Stimulated activated memory B cell treated with anti-CD40 and anti-IgM and Interleukin-4, amounts not matched to agents 10 μg/mL and 1 μg/mL and 100 μg/mL, for 72 hours (primary cell): ENCODE measurements around the gene ADAM29.
A peak's percentile ranks its signal among the peaks of the same experiment; 100 is the strongest.
"Not testable (repeated sequence)": the region's sequence is repeated elsewhere in the genome, so short reads cannot be mapped to it uniquely, and the experiment has no call there.

Experiments used
- ATAC-seq: fragments of 150-1000 bp; cut with Tn5 transposase; 2 replicates; pipeline ENCODE4 v1.10.0; 2021
- H3K27ac Mint-ChIP-seq: one replicate; pipeline ENCODE4 v1.8.0; 2022; ENCODE audit warnings: mild to moderate bottlenecking, mixed read lengths
- H3K27me3 Mint-ChIP-seq: one replicate; pipeline ENCODE4 v1.8.0; 2022; ENCODE audit warnings: mixed read lengths
- H3K36me3 Mint-ChIP-seq: one replicate; pipeline ENCODE4 v1.8.0; 2022; ENCODE audit warnings: mixed read lengths
- H3K4me1 Mint-ChIP-seq: one replicate; pipeline ENCODE4 v1.8.0; 2022; ENCODE audit warnings: mixed read lengths
- H3K4me3 Mint-ChIP-seq: one replicate; pipeline ENCODE4 v1.8.0; 2022; ENCODE audit warnings: mild to moderate bottlenecking, moderate library complexity, mixed read lengths
- H3K9me3 Mint-ChIP-seq: one replicate; pipeline ENCODE4 v1.8.0; 2022; ENCODE audit warnings: mixed read lengths

The ADAM29 gene

GRCh38 chr4:174928575-174929253, 10.6 kb downstream of the ADAM29 start:
- Mint-ChIP-seq H3K4me3 (peak overlapping the region; percentile 34), H3K27me3 (no peaks in the 10 kb centered on the region), H3K9me3 (peaks cover 2% of the 10 kb centered on the region), H3K4me1 (peaks cover 48% of the 10 kb centered on the region), H3K27ac (peak overlapping the region; percentile 85), H3K36me3 (no peaks in the 10 kb centered on the region)
- peak; percentile 65 for ATAC-seq

- H3K4me3 Mint-ChIP-seq = peak overlapping the region; percentile 59
- H3K4me1 Mint-ChIP-seq = peaks cover 49% of the 10 kb centered on the region
- peaks cover 2% of the 10 kb centered on the region for H3K9me3 Mint-ChIP-seq
- H3K27me3 Mint-ChIP-seq = no peaks in the 10 kb centered on the region
- ATAC-seq = no peak
- no peaks in the 10 kb centered on the region for H3K36me3 Mint-ChIP-seq
- H3K27ac Mint-ChIP-seq = peak overlapping the region; percentile 85
Measured at GRCh38 chr4:174929346-174929745, 11.2 kb downstream of the ADAM29 start.

GRCh38 chr4:174930895-174931294, 12.7 kb downstream of the ADAM29 start:
- no peak for ATAC-seq
- peaks cover 2% of the 10 kb centered on the region for H3K9me3 Mint-ChIP-seq
- H3K27ac Mint-ChIP-seq = peak overlapping the region; percentile 85
- no peaks in the 10 kb centered on the region for H3K36me3 Mint-ChIP-seq
- peak overlapping the region; percentile 12 for H3K4me3 Mint-ChIP-seq
- peaks cover 49% of the 10 kb centered on the region for H3K4me1 Mint-ChIP-seq
- no peaks in the 10 kb centered on the region for H3K27me3 Mint-ChIP-seq

- ATAC-seq = no peak
- Mint-ChIP-seq H3K9me3 (peaks cover 2% of the 10 kb centered on the region), H3K4me1 (peaks cover 43% of the 10 kb centered on the region), H3K27ac (peak overlapping the region; percentile 85), H3K36me3 (no peaks in the 10 kb centered on the region), H3K4me3 (no peak overlapping the region), H3K27me3 (no peaks in the 10 kb centered on the region)
Measured at GRCh38 chr4:174933083-174933482, 14.9 kb downstream of the ADAM29 start.

- Mint-ChIP-seq H3K36me3 (no peaks in the 10 kb centered on the region), H3K4me3 (no peak overlapping the region), H3K27me3 (no peaks in the 10 kb centered on the region), H3K27ac (no peak overlapping the region), H3K4me1 (peaks cover 30% of the 10 kb centered on the region), H3K9me3 (peaks cover 2% of the 10 kb centered on the region)
- ATAC-seq = no peak
Measured at GRCh38 chr4:174934360-174934759, 16.2 kb downstream of the ADAM29 start.

GRCh38 chr4:174935607-174936006, 17.4 kb downstream of the ADAM29 start:
- Mint-ChIP-seq H3K4me1 (peaks cover 22% of the 10 kb centered on the region), H3K27ac (no peak overlapping the region), H3K9me3 (no peaks in the 10 kb centered on the region), H3K4me3 (no peak overlapping the region), H3K36me3 (no peaks in the 10 kb centered on the region), H3K27me3 (no peaks in the 10 kb centered on the region)
- no peak for ATAC-seq

- peaks cover 13% of the 10 kb centered on the region for H3K9me3 Mint-ChIP-seq
- peaks cover 4% of the 10 kb centered on the region for H3K36me3 Mint-ChIP-seq
- no peak for ATAC-seq
- no peaks in the 10 kb centered on the region for H3K4me1 Mint-ChIP-seq
- no peak overlapping the region for H3K4me3 Mint-ChIP-seq
- H3K27me3 Mint-ChIP-seq = no peaks in the 10 kb centered on the region
- no peak overlapping the region for H3K27ac Mint-ChIP-seq
Measured at GRCh38 chr4:174940002-174940401, 21.8 kb downstream of the ADAM29 start.

GRCh38 chr4:174946246-174946645, 28.1 kb downstream of the ADAM29 start:
- Mint-ChIP-seq H3K27ac (no peak overlapping the region), H3K9me3 (peaks cover 15% of the 10 kb centered on the region)
- no peak for ATAC-seq

GRCh38 chr4:174948826-174949225, 30.7 kb downstream of the ADAM29 start:
- no peak overlapping the region for H3K27ac Mint-ChIP-seq
- H3K36me3 Mint-ChIP-seq = no peaks in the 10 kb centered on the region
- H3K4me3 Mint-ChIP-seq = no peak overlapping the region
- no peaks in the 10 kb centered on the region for H3K27me3 Mint-ChIP-seq
- ATAC-seq = no peak
- H3K4me1 Mint-ChIP-seq = peaks cover 12% of the 10 kb centered on the region
- peaks cover 7% of the 10 kb centered on the region for H3K9me3 Mint-ChIP-seq

More at GRCh38 chr4:174946246-174946645, 28.1 kb downstream of the ADAM29 start:
- no peak overlapping the region for H3K4me3 Mint-ChIP-seq
- peaks cover 4% of the 10 kb centered on the region for H3K36me3 Mint-ChIP-seq
- no peaks in the 10 kb centered on the region for H3K27me3 Mint-ChIP-seq
- peaks cover 12% of the 10 kb centered on the region for H3K4me1 Mint-ChIP-seq

- no peak overlapping the region for H3K27ac Mint-ChIP-seq
- H3K27me3 Mint-ChIP-seq = no peaks in the 10 kb centered on the region
- no peaks in the 10 kb centered on the region for H3K36me3 Mint-ChIP-seq
- no peak for ATAC-seq
- no peak overlapping the region for H3K4me3 Mint-ChIP-seq
- H3K4me1 Mint-ChIP-seq = no peaks in the 10 kb centered on the region
- H3K9me3 Mint-ChIP-seq = peaks cover 3% of the 10 kb centered on the region
Measured at GRCh38 chr4:174972911-174973310, 54.8 kb downstream of the ADAM29 start.

GRCh38 chr4:174973336-174973735, 55.2 kb downstream of the ADAM29 start:
- Mint-ChIP-seq H3K4me3 (no peak overlapping the region), H3K36me3 (no peaks in the 10 kb centered on the region), H3K9me3 (peaks cover 3% of the 10 kb centered on the region), H3K4me1 (no peaks in the 10 kb centered on the region), H3K27ac (no peak overlapping the region), H3K27me3 (no peaks in the 10 kb centered on the region)
- ATAC-seq = no peak

- no peaks in the 10 kb centered on the region for H3K27me3 Mint-ChIP-seq
- H3K4me3 Mint-ChIP-seq = no peak overlapping the region
- no peak overlapping the region for H3K27ac Mint-ChIP-seq
- H3K4me1 Mint-ChIP-seq = no peaks in the 10 kb centered on the region
- ATAC-seq = no peak
- no peaks in the 10 kb centered on the region for H3K36me3 Mint-ChIP-seq
- H3K9me3 Mint-ChIP-seq = peaks cover 6% of the 10 kb centered on the region
Measured at GRCh38 chr4:174983128-174983750, 65.1 kb downstream of the ADAM29 start.

- ATAC-seq, H3K27me3 Mint-ChIP-seq, H3K4me1 Mint-ChIP-seq, H3K36me3 Mint-ChIP-seq, H3K9me3 Mint-ChIP-seq, H3K27ac Mint-ChIP-seq, H3K4me3 Mint-ChIP-seq: not testable (repeated sequence)
Measured at GRCh38 chr4:174983870-174984269, 65.7 kb downstream of the ADAM29 start.

GRCh38 chr4:174989791-174990190, 71.6 kb downstream of the ADAM29 start:
- ATAC-seq = no peak
- Mint-ChIP-seq H3K4me3 (no peak overlapping the region), H3K4me1 (peaks cover 5% of the 10 kb centered on the region), H3K27ac (no peak overlapping the region), H3K27me3 (no peaks in the 10 kb centered on the region), H3K9me3 (peaks cover 6% of the 10 kb centered on the region), H3K36me3 (no peaks in the 10 kb centered on the region)

- Mint-ChIP-seq H3K4me3 (no peak overlapping the region), H3K9me3 (peaks cover 2% of the 10 kb centered on the region), H3K27ac (no peak overlapping the region), H3K36me3 (no peaks in the 10 kb centered on the region), H3K27me3 (no peaks in the 10 kb centered on the region), H3K4me1 (peaks cover 7% of the 10 kb centered on the region)
- no peak for ATAC-seq
Measured at GRCh38 chr4:174993916-174994315, 75.8 kb downstream of the ADAM29 start.

GRCh38 chr4:174996079-174996478, 77.9 kb downstream of the ADAM29 start:
- no peak overlapping the region for H3K4me3 Mint-ChIP-seq
- H3K36me3 Mint-ChIP-seq = no peaks in the 10 kb centered on the region
- peaks cover 7% of the 10 kb centered on the region for H3K4me1 Mint-ChIP-seq
- H3K27ac Mint-ChIP-seq = no peak overlapping the region
- H3K9me3 Mint-ChIP-seq = peaks cover 3% of the 10 kb centered on the region
- ATAC-seq = no peak
- H3K27me3 Mint-ChIP-seq = no peaks in the 10 kb centered on the region
